Measurements from ENCODE around the gene MANSC4. TPM values are rescaled to one million over a fixed set of nuclear protein-coding genes. Genes with fewer than 3 reads are reported as not detected.
A peak's percentile ranks its signal among the peaks of the same experiment; 100 is the strongest.

MANSC4 gene
- total RNA-seq, 2 donors from 2014 or later: not detected

GRCh38 chr12:27810756-27811155 is 30.7 kb upstream of the MANSC4 start:
- TF ChIP-seq, protein P1, sequence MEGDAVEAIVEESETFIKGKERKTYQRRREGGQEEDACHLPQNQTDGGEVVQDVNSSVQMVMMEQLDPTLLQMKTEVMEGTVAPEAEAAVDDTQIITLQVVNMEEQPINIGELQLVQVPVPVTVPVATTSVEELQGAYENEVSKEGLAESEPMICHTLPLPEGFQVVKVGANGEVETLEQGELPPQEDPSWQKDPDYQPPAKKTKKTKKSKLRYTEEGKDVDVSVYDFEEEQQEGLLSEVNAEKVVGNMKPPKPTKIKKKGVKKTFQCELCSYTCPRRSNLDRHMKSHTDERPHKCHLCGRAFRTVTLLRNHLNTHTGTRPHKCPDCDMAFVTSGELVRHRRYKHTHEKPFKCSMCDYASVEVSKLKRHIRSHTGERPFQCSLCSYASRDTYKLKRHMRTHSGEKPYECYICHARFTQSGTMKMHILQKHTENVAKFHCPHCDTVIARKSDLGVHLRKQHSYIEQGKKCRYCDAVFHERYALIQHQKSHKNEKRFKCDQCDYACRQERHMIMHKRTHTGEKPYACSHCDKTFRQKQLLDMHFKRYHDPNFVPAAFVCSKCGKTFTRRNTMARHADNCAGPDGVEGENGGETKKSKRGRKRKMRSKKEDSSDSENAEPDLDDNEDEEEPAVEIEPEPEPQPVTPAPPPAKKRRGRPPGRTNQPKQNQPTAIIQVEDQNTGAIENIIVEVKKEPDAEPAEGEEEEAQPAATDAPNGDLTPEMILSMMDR (IDR thresholded peaks at IDR 0.05): no peak
- H3K27ac ChIP-seq: peak overlapping the region; percentile 23 to 76 (median 34)
- H3K4me1 ChIP-seq: peaks cover 36% of the 10 kb centered on the region
- DNase-seq: no peak
- no peaks in the 10 kb centered on the region for H3K27me3 ChIP-seq
- H3K9me3 ChIP-seq: no peaks in the 10 kb centered on the region
- H3K36me3 ChIP-seq (replicated peaks in 1 of 2; ENCODE audit: insufficient read depth in 1 of 2, low read depth in 2 of 2): no peaks in the 10 kb centered on the region
- no peak overlapping the region for H3K4me3 ChIP-seq
- 34 to 48% methylated on average over 4 of the region's 4 CpGs for whole genome bisulfite sequencing, 2 donors
- intact Hi-C loops (cut with DNase I): no loop called here
- ATAC-seq: no peak

DNA sequence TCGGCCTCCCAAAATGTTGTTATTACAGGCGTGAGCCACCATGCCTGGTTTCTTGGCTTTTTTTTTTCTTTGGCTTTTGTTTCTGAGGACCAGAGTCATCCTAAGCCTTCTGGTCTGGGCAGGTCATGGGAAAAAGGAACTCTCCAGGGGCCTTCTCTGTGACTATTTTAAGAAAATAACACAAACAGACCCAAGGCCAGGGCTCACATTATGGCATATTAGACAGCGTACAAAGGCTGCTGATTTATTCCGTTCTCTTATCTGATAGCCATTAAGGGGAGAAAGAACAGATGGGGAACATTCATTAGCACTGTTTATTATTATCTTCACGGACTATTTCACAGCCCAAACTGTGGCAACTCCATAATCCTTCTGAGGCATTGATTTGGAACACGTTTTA is 28.8 kb upstream of the MANSC4 start:
- DNase-seq (peak; percentile 30 to 75 (median 64)), ATAC-seq (peak; percentile 83)
- peak overlapping the region; percentile 28 to 76 (median 62) for H3K27ac ChIP-seq
- intact Hi-C loops (cut with DNase I): no loop called here
- peaks cover 36% of the 10 kb centered on the region for H3K4me1 ChIP-seq
- 16 to 25% methylated on average over 6 of the region's 6 CpGs for WGBS, 2 donors
- no peaks in the 10 kb centered on the region for H3K9me3 ChIP-seq
- TF ChIP-seq, protein P1 (IDR thresholded peaks at IDR 0.05): no peak
- peak in 1 of 3 donors; percentile 8 for TF ChIP-seq POLR2A (IDR thresholded peaks at IDR 0.05)
- H3K27me3 ChIP-seq: no peaks in the 10 kb centered on the region
- no peaks in the 10 kb centered on the region for H3K36me3 ChIP-seq (replicated peaks in 1 of 2; ENCODE audit: insufficient read depth in 1 of 2, low read depth in 2 of 2)
- H3K4me3 ChIP-seq: no peak overlapping the region

DNA sequence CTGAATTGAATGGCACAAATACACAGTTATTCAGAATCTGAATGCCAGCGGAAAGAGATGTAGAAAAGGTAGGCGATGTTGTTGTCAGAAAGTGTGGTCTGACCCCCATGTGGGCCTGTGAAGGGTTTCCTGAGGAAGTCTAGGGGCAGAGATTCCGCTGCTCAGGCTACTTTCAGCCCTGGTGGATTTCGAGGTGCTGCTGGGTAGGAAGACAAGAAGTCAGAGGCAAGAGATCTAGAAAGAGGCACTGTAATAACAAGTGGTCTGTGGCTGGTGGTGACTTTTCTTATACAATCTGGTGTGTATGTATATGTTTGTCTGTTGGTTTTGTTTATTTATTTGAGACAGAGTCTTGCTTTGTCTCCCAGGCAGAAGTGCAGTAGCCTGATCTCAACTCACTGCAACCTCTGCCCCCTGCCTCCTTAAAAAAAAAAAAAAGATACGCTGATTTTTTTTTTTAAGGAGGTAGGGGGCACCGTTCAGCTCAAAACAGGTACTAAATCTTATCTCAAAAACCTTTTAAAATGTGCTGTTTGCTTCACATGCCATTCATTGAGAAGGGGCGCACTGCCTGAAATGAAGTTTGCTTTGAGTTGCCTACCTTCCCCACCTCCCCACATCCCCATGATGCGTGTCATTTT is 27.1 kb upstream of the MANSC4 start:
- TF ChIP-seq POLR2A (IDR thresholded peaks at IDR 0.05): no peak
- TF ChIP-seq, protein P1 (IDR thresholded peaks at IDR 0.05): no peak
- Histone ChIP-seq H3K4me3 (no peak overlapping the region), H3K4me1 (peaks cover 36% of the 10 kb centered on the region), H3K36me3 (replicated peaks in 1 of 2; ENCODE audit: insufficient read depth in 1 of 2, low read depth in 2 of 2) (no peaks in the 10 kb centered on the region), H3K27me3 (no peaks in the 10 kb centered on the region), H3K27ac (no peak overlapping the region), H3K9me3 (no peaks in the 10 kb centered on the region)
- WGBS, 2 donors: 55 to 65% methylated on average over 8 of the region's 8 CpGs
- ATAC-seq: no peak
- intact Hi-C loops (cut with DNase I): no loop called here
- DNase-seq: no peak

GRCh38 chr12:27806259-27806658 is 26.2 kb upstream of the MANSC4 start:
- no peaks in the 10 kb centered on the region for H3K27me3 ChIP-seq
- no peaks in the 10 kb centered on the region for H3K36me3 ChIP-seq (replicated peaks in 1 of 2; ENCODE audit: insufficient read depth in 1 of 2, low read depth in 2 of 2)
- TF ChIP-seq POLR2A (IDR thresholded peaks at IDR 0.05): no peak
- TF ChIP-seq, protein P1 (IDR thresholded peaks at IDR 0.05): no peak
- intact Hi-C loops (cut with DNase I): no loop called here
- 79 to 90% methylated on average over 2 to 4 of the region's 4 CpGs for WGBS, 2 donors
- no peak overlapping the region for H3K27ac ChIP-seq
- H3K4me3 ChIP-seq: no peak overlapping the region
- no peak for DNase-seq
- ATAC-seq: no peak
- peaks cover 32% of the 10 kb centered on the region for H3K4me1 ChIP-seq
- H3K9me3 ChIP-seq: no peaks in the 10 kb centered on the region

DNA sequence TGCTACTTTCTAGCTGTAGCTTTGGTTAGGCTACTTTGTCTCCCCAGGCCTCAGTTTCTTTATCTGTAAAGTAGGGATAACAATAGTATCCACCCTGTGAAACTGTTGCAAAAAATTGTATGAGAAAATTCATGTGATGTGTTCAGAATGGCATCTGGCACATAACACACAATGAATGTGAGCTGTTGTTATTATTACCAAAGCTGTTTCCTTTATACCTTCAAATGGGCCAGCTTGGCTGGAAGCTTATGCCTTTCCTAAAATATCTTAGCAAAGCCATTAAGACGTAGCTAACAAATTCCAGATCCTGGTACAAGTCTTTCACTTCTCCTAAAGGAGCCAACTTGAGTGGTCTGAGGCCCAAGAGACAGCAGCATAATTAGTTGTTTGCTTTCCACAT is 25.2 kb upstream of the MANSC4 start:
- ATAC-seq (no peak), DNase-seq (no peak)
- TF ChIP-seq, protein P1 (IDR thresholded peaks at IDR 0.05): no peak
- TF ChIP-seq POLR2A (IDR thresholded peaks at IDR 0.05): no peak
- no peaks in the 10 kb centered on the region for H3K9me3 ChIP-seq
- H3K27ac ChIP-seq: no peak overlapping the region
- H3K36me3 ChIP-seq (replicated peaks in 1 of 2; ENCODE audit: insufficient read depth in 1 of 2, low read depth in 2 of 2): no peaks in the 10 kb centered on the region
- 0 to 53% methylated on average over 1 of the region's 1 CpG for WGBS, 2 donors
- intact Hi-C loops (cut with DNase I): no loop called here
- H3K4me3 ChIP-seq: no peak overlapping the region
- peaks cover 22% of the 10 kb centered on the region for H3K4me1 ChIP-seq
- H3K27me3 ChIP-seq: no peaks in the 10 kb centered on the region

All from body of pancreas (tissue), 4 donors.